PC-3 (cell line): Measurements from ENCODE around the gene RCAN1. TPM values are rescaled to one million over a fixed set of nuclear protein-coding genes. Genes with fewer than 3 reads are reported as not detected.

ENCODE experiments used
- ATAC-seq: fragments of 200-7000 bp; cut with Tn5 transposase; 2 replicates; pipeline ENCODE4 v1.9.1; 2020; ENCODE audit warnings: mild to moderate bottlenecking, moderate library complexity
- BruUV-seq: library from RNA; stranded (reverse); fragments of 400-500 nt; replicated peaks from 2 replicates; lab custom pipeline; 2021; lab: Mats Ljungman, UMichigan
- CTCF ChIA-PET: fragments of 300-600 bp; sonication (Branson Sonifier 250); formaldehyde crosslinking; loops from one replicate; lab custom pipeline; 2022; ENCODE audit warnings: antibody characterized with exemption; lab: Charles Lee
- POLR2A ChIA-PET: fragments of 300-600 bp; sonication (Branson Sonifier 250); formaldehyde crosslinking; loops from one replicate; lab custom pipeline; 2022; ENCODE audit warnings: antibody characterized with exemption; ENCODE audit not compliant: unreplicated experiment; lab: Charles Lee
- DNase-seq: peaks from one replicate; pipeline ENCODE4 v3.0.0-alpha.2; 2015
- H2AFZ ChIP-seq: fragments of 300-600 bp; sonication (generic); 2 replicates; pipeline ENCODE4 v1.6.0; 2016; ENCODE audit warnings: antibody characterized with exemption, low read length
- H3F3A ChIP-seq: fragments of 300-600 bp; sonication (generic); one replicate; pipeline ENCODE4 v1.6.0; 2017; ENCODE audit warnings: antibody characterized with exemption, low read length, control low read depth, mild to moderate bottlenecking; ENCODE audit not compliant: unreplicated experiment
- H3K27ac ChIP-seq: fragments of 300-600 bp; sonication (generic); 2 replicates; pipeline ENCODE4 v1.5.1; 2016; ENCODE audit warnings: mild to moderate bottlenecking, low read length
- H3K27me3 ChIP-seq: fragments of 300-600 bp; sonication (generic); 2 replicates; pipeline ENCODE4 v1.6.1; 2016; ENCODE audit warnings: low read length, mixed read lengths
- H3K36me3 ChIP-seq: fragments of 300-600 bp; sonication (generic); 2 replicates; pipeline ENCODE4 v1.6.1; 2016; ENCODE audit warnings: low read depth, mixed run types, low read length, mixed read lengths
- H3K4me1 ChIP-seq: fragments of 300-600 bp; sonication (generic); 2 replicates; pipeline ENCODE4 v1.5.1; 2016; ENCODE audit warnings: low read length; ENCODE audit not compliant: insufficient read depth
- H3K4me2 ChIP-seq: fragments of 300-600 bp; sonication (generic); 2 replicates; pipeline ENCODE4 v1.6.0; 2016; ENCODE audit warnings: low read length
- H3K4me3 ChIP-seq: fragments of 300-600 bp; sonication (generic); 2 replicates; pipeline ENCODE4 v1.5.1; 2016; ENCODE audit warnings: mild to moderate bottlenecking, low read length, mixed read lengths
- H3K79me2 ChIP-seq: fragments of 300-600 bp; sonication (generic); 2 replicates; pipeline ENCODE4 v1.6.1; 2017; ENCODE audit warnings: low read length, mixed read lengths
- H3K9ac ChIP-seq: fragments of 300-600 bp; sonication (generic); 2 replicates; pipeline ENCODE4 v1.6.0; 2016; ENCODE audit warnings: mild to moderate bottlenecking, low read length
- H3K9me2 ChIP-seq: fragments of 300-600 bp; sonication (generic); replicated peaks from 2 replicates; pipeline ENCODE4 v1.6.1; 2016; ENCODE audit warnings: mixed run types, low read length, mixed read lengths
- H3K9me3 ChIP-seq: fragments of 300-600 bp; sonication (generic); 2 replicates; pipeline ENCODE4 v1.6.1; 2016; ENCODE audit warnings: low read length, mixed read lengths
- H4K20me1 ChIP-seq: fragments of 300-600 bp; sonication (generic); 2 replicates; pipeline ENCODE4 v1.6.1; 2016; ENCODE audit warnings: low read length, mixed read lengths
- CTCF ChIP-seq: fragments of 300-600 bp; sonication (generic); conservative IDR thresholded peaks from 2 replicates; pipeline ENCODE4 v1.5.1; 2017; ENCODE audit warnings: antibody characterized with exemption, low read depth, mild to moderate bottlenecking, low read length
- EZH2 ChIP-seq: fragments of 300-600 bp; sonication (generic); IDR thresholded peaks from one replicate; pipeline ENCODE4 v1.6.1; 2017; ENCODE audit warnings: antibody characterized with exemption, mild to moderate bottlenecking, low read length; ENCODE audit not compliant: unreplicated experiment
- EZH2phosphoT487 ChIP-seq: fragments of 300-600 bp; sonication (generic); IDR thresholded peaks from 2 replicates; pipeline ENCODE4 v1.6.1; 2018; ENCODE audit warnings: mild to moderate bottlenecking, antibody characterized with exemption, low read length, borderline replicate concordance
- intact Hi-C: fragments of 100-400 bp; cut with micrococcal nuclease; formaldehyde crosslinking; loops from 2 replicates; pipeline ENCODE4 v1.9.0; 2023
- total RNA-seq: library from RNA; depleted of rRNA; stranded (reverse); fragments of >200 nt; gene quantifications from 2 replicates; pipeline ENCODE4 v1.2.3, GENCODE V29; 2014

Gene RCAN1
- total RNA-seq, 1 experiment from 2014 or later, result 26.2 TPM

- Histone ChIP-seq H3K36me3 (no peaks in the 10 kb centered on the region), H3F3A (no peaks in the 10 kb centered on the region), H3K4me2 (no peak overlapping the region), H3K9me3 (no peaks in the 10 kb centered on the region), H3K9ac (no peak overlapping the region), H4K20me1 (no peaks in the 10 kb centered on the region), H3K4me3 (no peak overlapping the region), H3K27me3 (no peaks in the 10 kb centered on the region), H3K4me1 (no peaks in the 10 kb centered on the region), H3K9me2 (no peaks in the 10 kb centered on the region), H3K27ac (no peak overlapping the region), H2AFZ (no peak overlapping the region), H3K79me2 (no peaks in the 10 kb centered on the region)
- TF ChIP-seq EZH2 (no peak), CTCF (no peak), EZH2phosphoT487 (no peak)
- intact Hi-C loops, result no loop called here
- CTCF ChIA-PET, result interaction anchor here (1.0 to 1.2 kb wide), 2 partner anchors 27 to 86 kb away, joined by 3 to 10 read pairs; no protein-coding TSS in a partner anchor
- no peak for ATAC-seq
- no TSS peak for BruUV-seq
- POLR2A ChIA-PET, result no interaction called here
- no peak for DNase-seq
Observed at GRCh38 chr21:34517039-34517438, 97.9 kb downstream of the RCAN1 start.

- Histone ChIP-seq H3F3A (no peaks in the 10 kb centered on the region), H3K9me3 (no peaks in the 10 kb centered on the region), H3K79me2 (no peaks in the 10 kb centered on the region), H3K36me3 (no peaks in the 10 kb centered on the region), H3K27ac (no peak overlapping the region), H3K4me1 (no peaks in the 10 kb centered on the region), H3K27me3 (no peaks in the 10 kb centered on the region), H2AFZ (no peak overlapping the region), H3K4me3 (no peak overlapping the region), H3K9ac (no peak overlapping the region), H4K20me1 (no peaks in the 10 kb centered on the region), H3K4me2 (no peak overlapping the region), H3K9me2 (no peaks in the 10 kb centered on the region)
- no TSS peak for BruUV-seq
- ATAC-seq (no peak), DNase-seq (no peak)
- ChIA-PET POLR2A (no interaction called here), CTCF (interaction anchor here (0.7 kb wide), 1 partner anchor 88 kb away, joined by 3 read pairs; no protein-coding TSS in a partner anchor)
- intact Hi-C loops, result no loop called here
- TF ChIP-seq CTCF (no peak), EZH2phosphoT487 (no peak), EZH2 (no peak)
Observed at GRCh38 chr21:34514576-34515115, 100.3 kb downstream of the RCAN1 start.

- H3K27me3 ChIP-seq, result no peaks in the 10 kb centered on the region
- H3K9me2 ChIP-seq, result no peaks in the 10 kb centered on the region
- H3K4me1 ChIP-seq, result no peaks in the 10 kb centered on the region
- BruUV-seq, result no TSS peak
- no peak overlapping the region for H3K9ac ChIP-seq
- ATAC-seq, result no peak
- no peak overlapping the region for H3K27ac ChIP-seq
- TF ChIP-seq CTCF (no peak), EZH2phosphoT487 (no peak), EZH2 (no peak)
- no peaks in the 10 kb centered on the region for H3K79me2 ChIP-seq
- H3F3A ChIP-seq, result no peaks in the 10 kb centered on the region
- H3K9me3 ChIP-seq, result no peaks in the 10 kb centered on the region
- no peaks in the 10 kb centered on the region for H4K20me1 ChIP-seq
- CTCF ChIA-PET, result no interaction called here
- H3K4me2 ChIP-seq, result no peak overlapping the region
- no peak overlapping the region for H2AFZ ChIP-seq
- no peaks in the 10 kb centered on the region for H3K36me3 ChIP-seq
- POLR2A ChIA-PET, result no interaction called here
- no peak for DNase-seq
- intact Hi-C loops, result no loop called here
- no peak overlapping the region for H3K4me3 ChIP-seq
Observed at GRCh38 chr21:34513129-34513675, 101.7 kb downstream of the RCAN1 start.
